ENCODE data around the gene SLC17A2.

The SLC17A2 gene

GRCh38 chr6:25919657-25920056, 10.8 kb downstream of the SLC17A2 start:
- no peaks in the 10 kb centered on the region for H3K9me3 ChIP-seq
- H3K27me3 ChIP-seq, result no peaks in the 10 kb centered on the region
- H3K36me3 ChIP-seq, result no peaks in the 10 kb centered on the region
- no peak overlapping the region for H3K4me3 ChIP-seq (ENCODE audit: low read depth, low read length)
- no peaks in the 10 kb centered on the region for H3K4me1 ChIP-seq
- no peak for TF ChIP-seq CTCF (IDR thresholded peaks at IDR 0.05; ENCODE audit: low read depth, low read length)
- no peak for DNase-seq

- H3K9me3 ChIP-seq, result no peaks in the 10 kb centered on the region
- no peak for DNase-seq
- no peak overlapping the region for H3K4me3 ChIP-seq (ENCODE audit: low read depth, low read length)
- no peak for TF ChIP-seq CTCF (IDR thresholded peaks at IDR 0.05; ENCODE audit: low read depth, low read length)
- no peaks in the 10 kb centered on the region for H3K4me1 ChIP-seq
- H3K36me3 ChIP-seq, result no peaks in the 10 kb centered on the region
- H3K27me3 ChIP-seq, result no peaks in the 10 kb centered on the region
These were observed 12.3 kb downstream of the SLC17A2 start for GRCh38 chr6:25918083-25918683.

- no peaks in the 10 kb centered on the region for H3K27me3 ChIP-seq
- H3K36me3 ChIP-seq, result no peaks in the 10 kb centered on the region
- DNase-seq, result no peak
- H3K4me1 ChIP-seq, result no peaks in the 10 kb centered on the region
- TF ChIP-seq CTCF (IDR thresholded peaks at IDR 0.05; ENCODE audit: low read depth, low read length), result no peak
- no peak overlapping the region for H3K4me3 ChIP-seq (ENCODE audit: low read depth, low read length)
- no peaks in the 10 kb centered on the region for H3K9me3 ChIP-seq
These were observed 13.6 kb downstream of the SLC17A2 start for GRCh38 chr6:25916789-25917490.

- Histone ChIP-seq H3K27me3 (no peaks in the 10 kb centered on the region), H3K36me3 (no peaks in the 10 kb centered on the region), H3K4me1 (no peaks in the 10 kb centered on the region), H3K4me3 (ENCODE audit: low read depth, low read length) (no peak overlapping the region), H3K9me3 (no peaks in the 10 kb centered on the region)
- DNase-seq, result no peak
- no peak for TF ChIP-seq CTCF (IDR thresholded peaks at IDR 0.05; ENCODE audit: low read depth, low read length)
These were observed 14.2 kb downstream of the SLC17A2 start for GRCh38 chr6:25916330-25916729.

GRCh38 chr6:25913741-25914140, 16.8 kb downstream of the SLC17A2 start:
- Histone ChIP-seq H3K4me1 (no peaks in the 10 kb centered on the region), H3K4me3 (ENCODE audit: low read depth, low read length) (no peak overlapping the region), H3K27me3 (no peaks in the 10 kb centered on the region), H3K9me3 (no peaks in the 10 kb centered on the region), H3K36me3 (no peaks in the 10 kb centered on the region)
- no peak for TF ChIP-seq CTCF (IDR thresholded peaks at IDR 0.05; ENCODE audit: low read depth, low read length)
- DNase-seq, result no peak

GRCh38 chr6:25911351-25911750, 19.1 kb downstream of the SLC17A2 start:
- Histone ChIP-seq H3K4me1 (no peaks in the 10 kb centered on the region), H3K4me3 (ENCODE audit: low read depth, low read length) (no peak overlapping the region), H3K27me3 (no peaks in the 10 kb centered on the region), H3K9me3 (no peaks in the 10 kb centered on the region), H3K36me3 (no peaks in the 10 kb centered on the region)
- DNase-seq, result no peak
- no peak for TF ChIP-seq CTCF (IDR thresholded peaks at IDR 0.05; ENCODE audit: low read depth, low read length)
